ENCODE data around the gene LGALS9. TPM values are rescaled to one million over a fixed set of nuclear protein-coding genes. Genes with fewer than 3 reads are reported as not detected.
"Not testable (repeated sequence)": the region's sequence is repeated elsewhere in the genome, so short reads cannot be mapped to it uniquely, and the experiment has no call there.

The LGALS9 gene
- total RNA-seq, 2 donors from 2014 or later: 19.9 to 29.6 TPM

DNA sequence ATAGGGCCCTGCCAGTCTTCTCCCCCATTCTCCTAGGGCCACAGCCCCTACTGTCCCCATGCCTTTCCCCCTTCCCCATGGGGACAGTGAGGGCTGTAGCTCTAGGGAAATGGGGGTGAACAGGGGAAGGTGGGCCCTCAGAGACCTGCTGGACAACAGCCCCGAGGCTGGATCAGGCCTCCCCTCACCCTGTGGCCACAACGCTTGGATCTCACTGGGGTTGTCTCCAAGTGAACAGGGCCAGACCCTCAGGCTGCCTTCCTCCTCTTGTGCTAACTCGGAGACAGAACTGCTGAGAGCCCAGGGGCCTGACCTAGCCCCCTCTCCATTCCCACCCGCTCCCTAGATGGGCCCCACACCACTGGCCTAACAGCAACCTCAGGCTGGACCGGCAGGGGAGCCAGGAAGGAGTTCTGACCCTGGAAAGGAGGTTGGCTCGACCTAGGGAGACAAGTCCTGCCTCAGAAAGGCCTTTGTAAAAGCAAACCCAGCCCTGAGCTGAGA is 41.0 kb downstream of the LGALS9 start:
- H3K27ac Mint-ChIP-seq; H3K9me3 Mint-ChIP-seq; H3K4me1 Mint-ChIP-seq (ENCODE audit: low read depth in 2 of 2); ATAC-seq; H3K27me3 Mint-ChIP-seq; DNase-seq (ENCODE audit: low spot score); H3K4me3 Mint-ChIP-seq; H3K36me3 Mint-ChIP-seq: not testable (repeated sequence)

DNA sequence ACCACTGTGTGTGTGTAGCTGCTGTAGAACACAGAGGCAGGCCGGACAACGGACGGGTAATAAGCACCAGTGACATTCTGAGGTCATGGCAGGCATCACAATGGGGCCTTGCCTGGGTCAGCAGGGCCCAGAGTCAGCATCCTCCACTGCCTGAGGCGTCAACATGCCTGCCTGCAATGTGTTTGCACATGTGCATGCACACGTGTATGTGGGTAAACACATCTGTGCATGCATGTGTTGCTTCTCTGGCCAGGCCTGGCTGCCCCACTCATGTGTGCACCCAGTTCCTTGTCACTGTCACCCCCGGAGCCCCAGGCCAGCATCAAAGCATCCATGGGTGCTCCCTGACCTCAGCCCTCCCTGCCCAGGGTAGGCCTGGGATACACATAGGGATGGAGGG is 43.3 kb downstream of the LGALS9 start:
- no peak overlapping the region for H3K27ac Mint-ChIP-seq
- H3K4me3 Mint-ChIP-seq: no peak overlapping the region
- no peaks in the 10 kb centered on the region for H3K36me3 Mint-ChIP-seq
- no peaks in the 10 kb centered on the region for H3K9me3 Mint-ChIP-seq
- DNase-seq (ENCODE audit: low spot score) (no peak), ATAC-seq (no peak)
- H3K4me1 Mint-ChIP-seq (ENCODE audit: low read depth in 2 of 2): no peaks in the 10 kb centered on the region
- H3K27me3 Mint-ChIP-seq: peaks cover 0 to 3% of the 10 kb centered on the region in 2 donors

GRCh38 chr17:27677191-27677590 is 46.2 kb downstream of the LGALS9 start:
- Mint-ChIP-seq H3K9me3 (no peaks in the 10 kb centered on the region), H3K36me3 (no peaks in the 10 kb centered on the region), H3K27me3 (peaks cover 4 to 6% of the 10 kb centered on the region in 2 donors), H3K27ac (no peak overlapping the region), H3K4me3 (no peak overlapping the region), H3K4me1 (ENCODE audit: low read depth in 2 of 2) (no peaks in the 10 kb centered on the region)
- ATAC-seq: peak in 1 of 2 donors; percentile 34
- no peak for DNase-seq (ENCODE audit: low spot score)

- not testable (repeated sequence) for H3K4me1 Mint-ChIP-seq (ENCODE audit: low read depth in 2 of 2); H3K4me3 Mint-ChIP-seq; ATAC-seq; H3K27ac Mint-ChIP-seq; DNase-seq (ENCODE audit: low spot score)
- Mint-ChIP-seq H3K27me3 (peaks cover 18 to 29% of the 10 kb centered on the region in 2 donors), H3K9me3 (peaks cover 11% of the 10 kb centered on the region), H3K36me3 (peaks cover 15% of the 10 kb centered on the region)
These were observed 55.3 kb downstream of the LGALS9 start for GRCh38 chr17:27686322-27686721.

DNA sequence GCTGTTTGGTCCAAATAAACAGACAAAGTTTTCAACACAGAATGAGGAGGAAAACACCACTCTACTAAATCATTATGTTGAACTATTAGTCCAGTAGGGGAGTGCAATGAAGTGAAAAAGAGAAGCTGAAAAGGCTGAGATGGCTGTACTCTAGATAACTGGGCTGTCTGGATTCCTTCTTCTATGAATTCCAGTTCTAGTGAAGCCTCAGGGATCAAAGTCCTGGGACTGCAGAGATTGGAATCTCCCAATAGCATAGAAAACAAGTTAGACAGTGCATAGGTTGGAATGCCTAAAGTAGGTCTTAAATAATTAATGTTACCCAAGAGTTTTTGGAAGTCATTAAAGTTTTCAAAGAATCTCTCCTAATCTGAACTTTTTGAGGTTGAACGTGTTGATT is 59.9 kb downstream of the LGALS9 start:
- peaks cover 21% of the 10 kb centered on the region for H3K9me3 Mint-ChIP-seq
- DNase-seq (ENCODE audit: low spot score) (no peak), ATAC-seq (no peak)
- no peaks in the 10 kb centered on the region for H3K4me1 Mint-ChIP-seq (ENCODE audit: low read depth in 2 of 2)
- no peak overlapping the region for H3K27ac Mint-ChIP-seq
- H3K36me3 Mint-ChIP-seq: peaks cover 23% of the 10 kb centered on the region
- H3K4me3 Mint-ChIP-seq: no peak overlapping the region
- H3K27me3 Mint-ChIP-seq: peaks cover 9 to 11% of the 10 kb centered on the region in 2 donors

DNA sequence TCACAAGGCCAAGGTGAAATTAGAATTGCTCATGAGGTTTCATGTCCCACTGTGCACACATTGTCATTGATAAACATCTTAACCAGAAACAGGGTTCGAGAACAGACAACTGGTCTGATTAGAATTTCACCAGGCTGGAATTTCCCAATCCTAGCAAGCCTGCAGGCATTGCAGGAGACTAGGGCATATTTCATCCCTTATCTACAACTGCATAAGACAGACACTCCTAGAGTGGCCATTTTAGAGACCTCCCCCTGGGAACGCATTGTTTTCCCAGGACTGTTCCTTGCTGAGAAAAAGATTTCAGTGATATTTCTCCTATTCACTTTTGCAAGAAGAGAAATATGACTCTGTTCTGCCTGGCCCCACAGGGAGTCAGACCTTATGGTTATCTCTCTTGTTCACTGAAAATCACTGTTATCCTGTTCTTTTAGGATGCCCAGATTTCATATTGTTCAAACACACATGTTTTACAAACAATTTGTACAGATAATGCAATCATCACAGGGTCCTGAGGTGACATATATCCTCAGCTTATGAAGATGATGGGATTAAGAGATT is 64.3 kb downstream of the LGALS9 start:
- DNase-seq (ENCODE audit: low spot score); ATAC-seq: not testable (repeated sequence)

More for the DNA sequence above, 64.3 kb downstream of the LGALS9 start:
- Mint-ChIP-seq H3K36me3 (peaks cover 31% of the 10 kb centered on the region), H3K9me3 (peaks cover 21% of the 10 kb centered on the region)
- not testable (repeated sequence) for H3K27me3 Mint-ChIP-seq; H3K4me1 Mint-ChIP-seq (ENCODE audit: low read depth in 2 of 2); H3K4me3 Mint-ChIP-seq; H3K27ac Mint-ChIP-seq

Other genes starting within 250 kb of the LGALS9 start
- gene KSR1, start 174.7 kb upstream of the LGALS9 start, total RNA-seq: 100 to 1,000 TPM; 122 to 236 TPM
- not detected for gene NOS2, start 169.3 kb downstream of the LGALS9 start, total RNA-seq

All from natural killer cell treated with Interleukin-12 subunit alpha and Interleukin-12 subunit beta and Interleukin-15 and Interleukin-18, amount 100 ng/mL, for 72 hours (primary cell).